GM15510 (cell line): ENCODE results near the gene TSFM.

Source experiments
- POLR2A ChIP-seq: IDR thresholded peaks from 3 replicates; pipeline ENCODE4 v1.6.1; 2011; ENCODE audit warnings: borderline replicate concordance; ENCODE audit not compliant: insufficient read length; ENCODE audit errors: extremely low read depth

Gene TSFM

GRCh38 chr12:57741844-57742738 is 40.5 kb upstream of the TSFM start:
- TF ChIP-seq POLR2A = peak; percentile 58

DNA sequence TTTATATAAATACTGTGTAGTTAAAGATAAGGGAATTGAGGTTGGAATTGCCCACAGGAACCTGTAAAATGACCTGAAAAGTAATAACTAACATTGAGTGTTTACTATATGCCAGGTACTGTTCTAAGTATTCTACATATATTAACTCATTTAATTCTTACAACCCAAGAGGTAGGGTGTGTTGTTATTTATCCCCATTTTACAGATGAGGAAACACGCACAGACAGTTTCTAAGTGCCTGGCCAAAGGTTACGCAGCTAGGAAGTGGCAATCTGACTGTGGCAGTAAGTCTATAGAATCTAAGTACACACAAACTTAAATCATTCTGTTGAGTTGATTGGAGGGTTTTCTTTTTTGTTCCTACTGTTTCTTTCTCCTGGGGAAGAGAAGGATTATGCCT is 38.8 kb upstream of the TSFM start:
- TF ChIP-seq POLR2A = no peak

DNA sequence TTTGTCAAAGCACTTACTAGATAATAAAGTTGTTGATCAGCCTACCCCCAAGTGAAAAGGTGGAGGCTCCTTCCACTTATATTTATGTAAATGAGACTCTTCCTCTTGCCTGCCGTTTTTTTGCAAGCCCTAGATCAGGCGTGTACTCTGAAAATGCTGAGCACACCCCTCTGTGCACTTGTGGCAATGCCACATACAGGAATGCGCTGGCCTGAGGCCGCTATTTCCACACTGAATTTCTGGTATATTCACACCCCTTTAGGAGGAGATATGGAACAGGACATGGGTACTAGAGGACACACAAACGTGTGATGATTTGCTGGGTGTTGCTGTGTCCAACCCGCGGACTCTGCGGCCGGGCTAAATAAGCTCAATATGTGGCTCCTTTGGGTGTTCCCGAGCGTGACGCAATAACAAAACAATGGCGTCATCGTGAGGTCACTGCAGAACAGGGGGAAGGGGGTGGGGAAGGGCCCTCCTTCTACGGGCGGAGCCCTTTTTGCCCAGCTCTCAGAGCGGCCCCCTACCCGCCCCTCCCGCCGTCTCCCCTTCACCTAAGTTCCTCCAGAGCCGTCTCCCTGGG is 38.3 kb upstream of the TSFM start:
- no peak for TF ChIP-seq POLR2A

DNA sequence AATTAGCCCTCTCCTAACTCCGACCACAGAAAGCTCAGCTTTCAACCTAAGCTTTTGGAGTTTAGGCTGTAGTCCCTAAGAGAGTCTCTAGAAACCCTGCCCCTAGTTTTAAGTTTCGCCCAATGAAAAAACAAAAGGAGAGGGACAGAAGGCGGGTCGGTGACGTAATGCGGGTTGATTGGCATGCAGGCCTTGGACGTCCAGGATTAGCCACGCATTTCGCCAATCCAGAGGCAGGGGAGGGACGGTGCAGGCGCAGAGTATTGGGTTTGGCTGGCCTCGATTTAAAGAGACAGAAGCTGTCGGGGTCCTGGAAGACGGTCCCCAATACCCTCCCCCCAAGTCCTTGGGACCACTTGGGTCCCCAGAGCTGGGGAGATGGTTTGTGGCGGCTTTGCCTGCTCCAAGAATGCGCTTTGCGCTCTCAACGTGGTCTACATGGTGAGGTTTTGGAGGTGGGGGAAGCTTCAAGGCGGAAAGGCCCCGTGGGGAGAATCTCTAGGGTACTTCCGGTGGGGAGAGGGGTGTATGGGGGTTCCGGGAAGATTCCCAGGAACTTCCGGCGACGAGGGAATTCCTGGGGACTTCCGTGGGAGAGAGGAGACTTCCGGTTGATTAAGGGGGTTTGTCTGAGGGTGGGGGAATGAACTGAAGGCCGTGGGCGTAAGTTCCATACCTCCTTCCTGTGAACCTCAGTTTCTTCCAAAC is 37.7 kb upstream of the TSFM start, which contains the start of gene TSPAN31:
TSPAN31 (plus strand) TSS at position 263 of the 708 bp plus-strand sequence; CDS start at position 379, 116 bp downstream.
- TF ChIP-seq POLR2A = no peak

DNA sequence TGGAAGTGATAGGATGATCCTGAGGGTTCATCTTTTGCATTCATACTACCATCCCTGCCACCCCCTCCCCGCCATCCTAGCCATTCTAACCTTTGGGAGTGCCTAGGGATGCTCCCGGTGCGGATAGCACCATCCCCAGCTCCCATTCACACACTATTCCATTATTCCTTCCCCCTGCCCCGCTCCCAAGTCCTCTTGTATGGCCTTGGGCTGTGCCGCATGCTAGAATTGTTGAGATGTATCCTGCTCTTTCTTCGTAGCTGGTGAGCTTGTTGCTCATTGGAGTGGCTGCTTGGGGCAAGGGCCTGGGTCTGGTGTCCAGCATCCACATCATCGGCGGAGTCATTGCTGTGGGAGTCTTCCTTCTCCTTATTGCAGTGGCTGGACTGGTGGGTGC is 37.1 kb upstream of the TSFM start:
- TF ChIP-seq POLR2A = no peak

DNA sequence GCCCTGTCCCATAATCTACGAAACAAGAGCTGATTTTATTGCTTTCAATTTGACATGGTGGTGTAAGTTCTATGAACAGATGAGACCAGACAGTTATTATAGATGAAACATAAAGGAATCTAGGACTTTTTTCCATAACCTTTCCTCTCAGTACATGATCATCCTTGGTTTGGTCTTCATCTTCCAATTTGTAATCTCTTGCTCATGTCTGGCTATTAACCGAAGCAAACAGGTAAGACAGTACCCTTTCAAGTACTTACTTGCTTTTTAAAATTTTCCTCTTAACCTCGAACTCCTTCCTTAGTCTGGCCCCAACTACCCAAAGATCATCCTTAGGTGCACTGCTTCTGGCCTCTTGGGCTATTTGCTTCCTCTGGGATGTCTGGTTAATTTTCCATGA is 36.6 kb upstream of the TSFM start:
- no peak for TF ChIP-seq POLR2A

- TF ChIP-seq POLR2A = no peak
Observed at GRCh38 chr12:57749061-57749460, 33.5 kb upstream of the TSFM start.

- no peak for TF ChIP-seq POLR2A
Observed at GRCh38 chr12:57750561-57751431, 31.8 kb upstream of the TSFM start.

GRCh38 chr12:57751432-57751787 is 31.2 kb upstream of the TSFM start:
- TF ChIP-seq POLR2A = no peak

GRCh38 chr12:57751788-57752667 is 30.6 kb upstream of the TSFM start, which contains the start of gene CDK4:
TSS of gene CDK4 (minus strand) at chr12:57752310. CDS start at chr12:57751717, 593 bp downstream.
- TF ChIP-seq POLR2A = peak; percentile 75

GRCh38 chr12:57752668-57753000 is 30.0 kb upstream of the TSFM start:
- no peak for TF ChIP-seq POLR2A

GRCh38 chr12:57753756-57754337 is 28.7 kb upstream of the TSFM start:
- no peak for TF ChIP-seq POLR2A
